ENCODE data around the gene SMOC2.
"Not testable (repeated sequence)": the region's sequence is repeated elsewhere in the genome, so short reads cannot be mapped to it uniquely, and the experiment has no call there.

Gene SMOC2

GRCh38 chr6:168560126-168560525 lies 119.1 kb downstream of the SMOC2 start:
- DNase-seq (ENCODE audit: insufficient read length, low spot score) (no peak), FAIRE-seq (no peak)

- DNase-seq (ENCODE audit: insufficient read length, low spot score) (no peak), FAIRE-seq (no peak)
Measured at GRCh38 chr6:168562576-168563151, 121.7 kb downstream of the SMOC2 start.

- FAIRE-seq (no peak), DNase-seq (ENCODE audit: insufficient read length, low spot score) (no peak)
Measured at GRCh38 chr6:168563656-168564055, 122.7 kb downstream of the SMOC2 start.

- no peak for FAIRE-seq
- no peak for DNase-seq (ENCODE audit: insufficient read length, low spot score)
Measured at GRCh38 chr6:168565112-168565511, 124.1 kb downstream of the SMOC2 start.

GRCh38 chr6:168570211-168570610 lies 129.2 kb downstream of the SMOC2 start:
- no peak for FAIRE-seq
- DNase-seq (ENCODE audit: insufficient read length, low spot score), result no peak

GRCh38 chr6:168571268-168571667 lies 130.3 kb downstream of the SMOC2 start:
- DNase-seq (ENCODE audit: insufficient read length, low spot score) (no peak), FAIRE-seq (no peak)

GRCh38 chr6:168573276-168573835 lies 132.4 kb downstream of the SMOC2 start:
- not testable (repeated sequence) for FAIRE-seq; DNase-seq (ENCODE audit: insufficient read length, low spot score)

GRCh38 chr6:168574075-168574698 lies 133.2 kb downstream of the SMOC2 start:
- no peak for FAIRE-seq

GRCh38 chr6:168574699-168575195 lies 133.8 kb downstream of the SMOC2 start:
- DNase-seq (ENCODE audit: insufficient read length, low spot score), result no peak
- FAIRE-seq, result no peak

More at GRCh38 chr6:168574075-168574698, 133.2 kb downstream of the SMOC2 start:
- DNase-seq (ENCODE audit: insufficient read length, low spot score), result no peak

GRCh38 chr6:168575346-168576098 lies 134.5 kb downstream of the SMOC2 start:
- DNase-seq (ENCODE audit: insufficient read length, low spot score) (no peak), FAIRE-seq (no peak)

GRCh38 chr6:168576388-168576787 lies 135.4 kb downstream of the SMOC2 start:
- DNase-seq (ENCODE audit: insufficient read length, low spot score) (no peak), FAIRE-seq (no peak)

GRCh38 chr6:168577496-168577895 lies 136.5 kb downstream of the SMOC2 start:
- DNase-seq (ENCODE audit: insufficient read length, low spot score) (no peak), FAIRE-seq (no peak)

GRCh38 chr6:168578036-168578435 lies 137.1 kb downstream of the SMOC2 start:
- DNase-seq (ENCODE audit: insufficient read length, low spot score) (no peak), FAIRE-seq (no peak)

- DNase-seq (ENCODE audit: insufficient read length, low spot score) (no peak), FAIRE-seq (no peak)
Measured at GRCh38 chr6:168581236-168581635, 140.3 kb downstream of the SMOC2 start.

GRCh38 chr6:168581706-168582105 lies 140.7 kb downstream of the SMOC2 start:
- DNase-seq (ENCODE audit: insufficient read length, low spot score) (no peak), FAIRE-seq (no peak)

- FAIRE-seq (no peak), DNase-seq (ENCODE audit: insufficient read length, low spot score) (no peak)
Measured at GRCh38 chr6:168582571-168582981, 141.6 kb downstream of the SMOC2 start.

GRCh38 chr6:168583126-168583525 lies 142.1 kb downstream of the SMOC2 start:
- DNase-seq (ENCODE audit: insufficient read length, low spot score) (no peak), FAIRE-seq (no peak)

- DNase-seq (ENCODE audit: insufficient read length, low spot score) (no peak), FAIRE-seq (no peak)
Measured at GRCh38 chr6:168583821-168584220, 142.8 kb downstream of the SMOC2 start.

- FAIRE-seq, result no peak
- no peak for DNase-seq (ENCODE audit: insufficient read length, low spot score)
Measured at GRCh38 chr6:168584249-168584648, 143.3 kb downstream of the SMOC2 start.

- FAIRE-seq, result no peak
- no peak for DNase-seq (ENCODE audit: insufficient read length, low spot score)
Measured at GRCh38 chr6:168584671-168585070, 143.7 kb downstream of the SMOC2 start.

- FAIRE-seq (no peak), DNase-seq (ENCODE audit: insufficient read length, low spot score) (no peak)
Measured at GRCh38 chr6:168585441-168585840, 144.5 kb downstream of the SMOC2 start.

All from HTR-8/SVneo (cell line).